Motor neuron (in vitro differentiated cells): ENCODE data around the gene CD2. TPM values are rescaled to one million over a fixed set of nuclear protein-coding genes. Genes with fewer than 3 reads are reported as not detected.

ENCODE experiments used
- ATAC-seq, 8 experiments: fragments of 200-7000 bp; cut with Tn5 transposase; replicated peaks in 6 of 8; 2 replicates each; pipeline ENCODE4 v1.8.0; 2021; ENCODE audit warnings: mild to moderate bottlenecking in 8 of 8, moderate library complexity in 8 of 8
- H3K27ac ChIP-seq, 2 donors: fragments of 250-450 bp; sonication (Bioruptor Pico); 2 replicates each; pipeline ENCODE4 v1.9.0; 2021; ENCODE audit warnings: antibody characterized with exemption in 2 of 2, mild to moderate bottlenecking in 2 of 2, moderate library complexity in 1 of 2
- H3K4me1 ChIP-seq, 2 donors: fragments of 250-450 bp; sonication (Bioruptor Pico); replicated peaks in 1 of 2; 2 replicates each; pipeline ENCODE4 v1.6.1; 2021; ENCODE audit warnings: antibody characterized with exemption in 2 of 2, mild to moderate bottlenecking in 2 of 2, moderate library complexity in 1 of 2
- H3K4me3 ChIP-seq, 5 donors: fragments of 250-450 bp; sonication (Bioruptor Pico); 2 replicates each; pipeline ENCODE4 v1.9.0; 2021; ENCODE audit warnings: antibody characterized with exemption in 5 of 5, mild to moderate bottlenecking in 5 of 5, moderate library complexity in 4 of 5
- WGBS, 10 experiments: fragments of 450-650 bp; shearing (Covaris generic); methylation state at CpG; one replicate each; pipeline ENCODE4 v1.0.0; 2022; 5-methylcytosine and 5-hydroxymethylcytosine counted together
- in situ Hi-C, 9 experiments: fragments of 400-800 bp; cut with MboI; loops; one replicate each; pipeline ENCODE4 v1.15.0; 2021; ENCODE audit warnings: low sequenced_read_pairs in 9 of 9, low pct_unique_long_range_greater_than_20kb in 2 of 9; ENCODE audit not compliant: unreplicated experiment in 9 of 9
- total RNA-seq, 8 experiments: library from RNA; unstranded; fragments of 300-600 nt; gene quantifications; 2 replicates each; pipeline versions ENCODE4 v1.2.3 to v1.2.4, GENCODE V29; 2022

CD2 gene, protein sequence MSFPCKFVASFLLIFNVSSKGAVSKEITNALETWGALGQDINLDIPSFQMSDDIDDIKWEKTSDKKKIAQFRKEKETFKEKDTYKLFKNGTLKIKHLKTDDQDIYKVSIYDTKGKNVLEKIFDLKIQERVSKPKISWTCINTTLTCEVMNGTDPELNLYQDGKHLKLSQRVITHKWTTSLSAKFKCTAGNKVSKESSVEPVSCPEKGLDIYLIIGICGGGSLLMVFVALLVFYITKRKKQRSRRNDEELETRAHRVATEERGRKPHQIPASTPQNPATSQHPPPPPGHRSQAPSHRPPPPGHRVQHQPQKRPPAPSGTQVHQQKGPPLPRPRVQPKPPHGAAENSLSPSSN
- total RNA-seq = under 1 TPM in 4 of 8 experiments, not detected in 4; 0.13 to 0.66 (median 0.42) TPM

GRCh38 chr1:116754198-116754977, at the start of gene CD2:
Gene CD2, plus strand, starts transcription at chr1:116754430. Its CDS starts 63 bp downstream, at chr1:116754493.
- 30 to 93% (median 73%) methylated on average over 3 to 7 of the region's 7 CpGs; no CpG with 5 or more reads in 1 of the 10 experiments for WGBS, 10 experiments
- Histone ChIP-seq H3K27ac (no peak within 1 kb of the TSS), H3K4me1 (no peaks in the 10 kb centered on the region), H3K4me3 (no peak within 1 kb of the TSS)
- in situ Hi-C loops = no loop called here
- peak in 2 of 8 experiments; percentile 52 to 79 for ATAC-seq

DNA sequence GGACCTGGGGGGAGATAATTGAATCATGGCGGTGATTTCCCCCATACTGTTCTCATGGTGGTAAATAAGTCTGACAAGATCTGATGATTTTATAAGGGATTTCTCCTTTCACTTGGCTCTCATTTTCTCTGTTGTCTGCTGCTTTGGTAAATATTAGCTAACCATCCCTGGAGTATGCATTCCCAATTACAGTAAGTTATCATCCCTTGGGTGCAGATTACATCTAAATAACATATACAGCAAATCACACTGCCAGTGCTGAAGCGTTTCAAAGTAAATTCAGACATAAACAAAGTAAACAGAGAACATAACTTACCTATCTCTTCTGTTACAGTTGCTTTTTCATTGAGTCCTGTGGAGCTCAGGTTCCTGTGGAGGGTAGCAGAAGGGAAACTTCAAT, 48.1 kb upstream of the CD2 start:
- in situ Hi-C loops = loop anchor here in 1 of 9 experiments (25.0 kb wide), 1 partner anchor 119 kb away; no protein-coding TSS in a partner anchor
- ATAC-seq = no peak
- Histone ChIP-seq H3K27ac (no peak overlapping the region), H3K4me3 (no peak overlapping the region), H3K4me1 (peaks cover 8 to 11% of the 10 kb centered on the region in 2 donors)
- WGBS, 10 experiments = 0 to 100% (median 75%) methylated on average over 1 to 2 of the region's 2 CpGs; no CpG with 5 or more reads in 2 of the 10 experiments

- in situ Hi-C loops = loop anchor here in 1 of 9 experiments (25.0 kb wide), 1 partner anchor 120 kb away; no protein-coding TSS in a partner anchor
- no peak overlapping the region for H3K27ac ChIP-seq
- no peak for ATAC-seq
- peaks cover 14 to 16% of the 10 kb centered on the region in 2 donors for H3K4me1 ChIP-seq
- no peak overlapping the region for H3K4me3 ChIP-seq
Observed at GRCh38 chr1:116706841-116707240, 47.4 kb upstream of the CD2 start.

DNA sequence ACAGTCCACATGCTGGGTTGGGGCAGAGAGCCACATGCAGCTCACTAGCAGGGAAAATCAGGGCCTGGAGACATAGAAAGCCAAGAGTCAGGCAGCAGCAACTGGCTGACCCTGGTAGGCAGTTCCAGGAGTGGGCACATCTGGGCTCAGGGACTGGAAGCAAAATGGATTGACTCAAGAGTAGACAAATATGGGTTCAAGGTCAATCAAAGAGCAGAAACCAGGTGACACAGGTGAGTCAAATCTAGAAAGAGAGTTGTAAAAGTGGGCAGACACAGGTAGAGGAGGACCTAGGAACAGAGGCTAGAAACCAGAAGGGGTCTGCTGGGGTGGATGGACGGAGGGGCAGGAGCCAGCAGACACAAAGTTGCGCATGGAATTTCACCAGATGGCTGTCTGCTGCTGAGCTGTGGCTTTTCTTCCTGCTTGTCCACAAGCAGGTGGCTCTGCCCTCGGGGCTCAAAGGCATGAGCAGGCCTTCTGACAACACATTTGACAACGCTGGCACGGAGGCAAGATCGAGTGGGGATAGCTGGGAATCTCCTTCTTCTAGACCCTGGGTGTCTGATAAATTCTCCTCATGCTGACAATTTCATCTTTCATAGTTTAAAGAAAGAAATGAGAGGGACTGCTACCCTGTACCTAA, 45.9 kb upstream of the CD2 start:
- 46 to 85% (median 76%) methylated on average over 2 to 6 of the region's 6 CpGs; no CpG with 5 or more reads in 4 of the 10 experiments for WGBS, 10 experiments
- Histone ChIP-seq H3K27ac (no peak overlapping the region), H3K4me3 (no peak overlapping the region), H3K4me1 (peaks cover 14 to 16% of the 10 kb centered on the region in 2 donors)
- ATAC-seq = peak in 1 of 8 experiments; percentile 53
- in situ Hi-C loops = loop anchor here in 1 of 9 experiments (25.0 kb wide), 1 partner anchor 121 kb away; no protein-coding TSS in a partner anchor

DNA sequence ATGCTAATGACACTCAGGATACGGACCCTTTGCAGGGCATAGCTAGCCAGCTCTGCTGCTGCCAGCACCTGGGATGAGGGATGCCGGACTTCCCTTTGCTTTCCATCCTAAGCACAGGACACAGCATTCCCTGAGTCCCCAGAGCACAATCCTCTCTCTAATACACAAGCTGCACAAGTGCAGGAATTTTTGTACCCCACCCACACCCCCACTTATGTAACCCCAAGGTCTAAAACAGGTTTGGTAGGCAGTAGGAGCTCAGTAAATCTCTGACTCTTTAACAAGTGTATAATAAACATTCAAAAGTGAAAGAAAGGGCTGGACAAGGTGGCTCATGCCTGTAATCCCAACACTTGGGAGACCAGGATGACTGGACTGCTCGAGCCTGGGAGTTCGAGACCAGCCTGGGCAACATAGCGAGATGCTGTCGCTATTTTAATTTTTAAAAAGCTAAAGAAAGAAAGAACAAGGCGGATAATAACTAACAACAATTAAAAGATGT, 44.5 kb upstream of the CD2 start:
- no peak for ATAC-seq
- Histone ChIP-seq H3K4me3 (no peak overlapping the region), H3K27ac (no peak overlapping the region), H3K4me1 (peaks cover 14 to 16% of the 10 kb centered on the region in 2 donors)
- in situ Hi-C loops = loop anchor here in 1 of 9 experiments (25.0 kb wide), 1 partner anchor 122 kb away; no protein-coding TSS in a partner anchor
- WGBS, 10 experiments = 82 to 100% (median 91%) methylated on average over 1 to 6 of the region's 7 CpGs

DNA sequence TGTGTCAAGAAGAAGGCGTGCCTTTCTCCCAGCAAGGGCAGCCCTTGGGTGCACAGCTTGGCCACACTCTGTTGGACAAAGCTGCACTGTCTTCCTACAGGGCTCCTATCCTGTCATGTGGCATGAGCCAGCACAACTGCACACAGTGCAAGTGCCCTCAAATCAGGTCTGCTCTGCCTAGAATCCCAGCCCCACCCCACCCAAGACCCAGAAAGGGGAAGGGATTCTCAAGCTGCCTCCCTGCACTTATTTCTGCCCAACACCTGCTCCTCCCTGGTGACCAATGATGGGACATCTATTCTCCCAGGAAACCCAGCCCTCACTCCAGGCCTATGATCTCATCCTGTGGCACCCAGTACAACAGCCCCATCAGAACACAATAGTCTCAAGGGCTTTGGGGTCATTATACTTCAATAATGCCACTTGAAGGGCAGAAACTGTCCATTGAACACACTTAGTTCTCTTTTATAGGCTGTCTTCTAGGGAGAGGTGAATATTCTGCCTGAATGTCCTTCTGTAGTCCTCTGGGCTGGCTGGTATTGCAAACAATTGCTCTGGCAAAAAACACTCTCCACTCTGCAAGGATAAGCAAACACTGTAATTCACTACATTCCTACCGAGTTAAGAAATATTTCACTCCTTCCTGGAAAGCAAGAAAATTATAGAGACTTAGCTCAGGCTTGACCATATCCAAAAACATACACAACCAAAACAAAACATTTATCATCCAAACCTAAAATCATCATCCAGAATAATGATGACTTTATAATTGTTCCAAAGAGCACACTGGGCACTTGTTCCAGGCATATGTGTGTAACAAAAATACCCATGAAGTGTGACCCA, 43.6 kb upstream of the CD2 start:
- ATAC-seq = peak in 5 of 8 experiments; percentile 86 to 91 (median 89)
- no peak overlapping the region for H3K4me3 ChIP-seq
- in situ Hi-C loops = loop anchor here in 1 of 9 experiments (25.0 kb wide), 1 partner anchor 123 kb away; no protein-coding TSS in a partner anchor
- 0 to 100% (median 90%) methylated on average over 1 to 2 of the region's 2 CpGs; no CpG with 5 or more reads in 5 of the 10 experiments for WGBS, 10 experiments
- no peak overlapping the region for H3K27ac ChIP-seq
- peaks cover 14 to 16% of the 10 kb centered on the region in 2 donors for H3K4me1 ChIP-seq

DNA sequence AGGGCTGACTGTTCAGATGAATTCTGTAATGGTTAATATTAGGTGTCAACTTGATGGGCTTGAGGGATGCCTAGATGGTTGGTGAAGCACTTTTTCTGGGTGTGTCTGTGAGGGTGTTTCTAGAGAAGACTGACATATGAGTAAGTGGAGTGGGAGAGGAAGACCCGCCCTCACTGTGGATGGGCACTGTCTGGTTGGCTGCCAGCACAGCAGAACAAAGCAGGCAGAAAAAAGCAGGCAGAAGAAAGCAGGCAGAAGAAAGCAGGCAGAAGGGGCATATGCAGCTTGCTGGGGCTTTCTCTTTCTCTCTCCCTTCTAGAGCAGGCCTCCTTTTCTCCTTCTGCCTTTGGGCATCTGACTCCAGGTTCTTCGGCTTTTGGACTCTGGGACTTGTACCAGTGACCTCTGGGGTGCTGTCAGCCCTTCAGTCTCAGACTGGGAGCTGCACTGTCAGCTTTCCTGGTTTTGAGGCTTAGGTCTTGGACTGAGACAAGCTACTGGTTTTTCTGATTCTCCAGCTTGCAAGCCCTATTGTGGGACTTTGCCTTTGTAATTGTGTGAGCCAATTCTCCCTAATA, 42.9 kb upstream of the CD2 start:
- ATAC-seq = peak; percentile 42 to 89 (median 76)
- no peak overlapping the region for H3K27ac ChIP-seq
- H3K4me1 ChIP-seq = peaks cover 14 to 16% of the 10 kb centered on the region in 2 donors
- in situ Hi-C loops = loop anchor here in 1 of 9 experiments (25.0 kb wide), 1 partner anchor 124 kb away; no protein-coding TSS in a partner anchor
- 60 to 80% (median 80%) methylated on average over 1 to 2 of the region's 2 CpGs; no CpG with 5 or more reads in 7 of the 10 experiments for WGBS, 10 experiments
- no peak overlapping the region for H3K4me3 ChIP-seq

GRCh38 chr1:116712510-116712909, 41.7 kb upstream of the CD2 start:
- WGBS, 10 experiments = 20 to 83% (median 54%) methylated on average over 2 to 6 of the region's 6 CpGs; no CpG with 5 or more reads in 1 of the 10 experiments
- Histone ChIP-seq H3K4me1 (peaks cover 14 to 16% of the 10 kb centered on the region in 2 donors), H3K27ac (no peak overlapping the region), H3K4me3 (no peak overlapping the region)
- no peak for ATAC-seq
- in situ Hi-C loops = loop anchor here in 1 of 9 experiments (25.0 kb wide), 1 partner anchor 125 kb away; no protein-coding TSS in a partner anchor

DNA sequence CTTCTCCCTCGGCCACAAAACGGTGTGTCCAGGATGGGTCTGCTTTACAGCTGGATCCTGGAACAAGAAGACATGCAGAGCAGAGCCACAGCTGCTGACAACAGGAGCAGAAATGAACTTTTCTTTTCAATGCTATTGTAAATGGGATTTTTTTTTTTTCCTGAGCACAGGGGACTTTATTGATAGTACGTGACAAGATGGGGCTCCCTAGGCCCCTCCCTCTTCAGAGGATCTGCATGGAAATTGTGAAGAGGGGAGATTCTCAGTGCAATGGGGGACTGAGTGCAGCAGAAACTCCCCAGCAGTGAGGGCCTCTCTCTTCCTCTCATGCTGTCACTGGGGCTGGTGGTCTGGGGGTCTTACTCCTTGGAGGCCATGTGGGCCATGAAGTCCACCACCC, 40.8 kb upstream of the CD2 start:
- H3K4me3 ChIP-seq = no peak overlapping the region
- in situ Hi-C loops = loop anchor here in 1 of 9 experiments (25.0 kb wide), 1 partner anchor 126 kb away; no protein-coding TSS in a partner anchor
- 53 to 100% (median 84%) methylated on average over 1 to 3 of the region's 3 CpGs; no CpG with 5 or more reads in 4 of the 10 experiments for WGBS, 10 experiments
- no peak for ATAC-seq
- H3K27ac ChIP-seq = no peak overlapping the region
- H3K4me1 ChIP-seq = peaks cover 14 to 16% of the 10 kb centered on the region in 2 donors

DNA sequence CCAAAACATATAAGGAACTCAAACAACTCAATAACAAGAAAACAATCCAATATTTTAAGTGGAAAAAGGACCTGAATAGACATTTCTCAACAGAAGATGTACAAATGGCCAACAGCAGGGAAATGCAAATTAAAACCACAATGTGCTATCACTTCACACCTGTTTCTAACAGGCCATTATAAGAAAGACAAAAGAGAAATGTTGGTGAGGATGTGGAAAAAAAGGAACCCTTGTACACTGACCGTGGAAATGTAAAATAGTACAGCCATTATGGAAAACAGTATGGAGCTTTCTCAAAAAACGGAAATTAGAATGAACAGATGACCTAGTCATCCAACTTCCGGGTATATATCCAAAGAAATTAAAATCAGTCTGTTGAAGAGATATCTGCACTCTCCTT, 37.8 kb upstream of the CD2 start:
- no peak overlapping the region for H3K4me3 ChIP-seq
- 13 to 84% (median 70%) methylated on average over 3 of the region's 3 CpGs for WGBS, 10 experiments
- peaks cover 2 to 4% of the 10 kb centered on the region in 2 donors for H3K4me1 ChIP-seq
- H3K27ac ChIP-seq = no peak overlapping the region
- ATAC-seq = no peak
- in situ Hi-C loops = loop anchor here in 1 of 9 experiments (25.0 kb wide), 1 partner anchor 129 kb away; no protein-coding TSS in a partner anchor

GRCh38 chr1:116717318-116717717, 36.9 kb upstream of the CD2 start:
- no peak overlapping the region for H3K27ac ChIP-seq
- ATAC-seq = no peak
- WGBS, 10 experiments = 0 to 100% (median 70%) methylated on average over 1 to 3 of the region's 3 CpGs
- in situ Hi-C loops = loop anchor here in 1 of 9 experiments (25.0 kb wide), 1 partner anchor 130 kb away; no protein-coding TSS in a partner anchor
- H3K4me1 ChIP-seq = no peaks in the 10 kb centered on the region
- H3K4me3 ChIP-seq = no peak overlapping the region
